HCEC 1CT (cell line): ENCODE results near the gene CYP46A1.
"Not testable (repeated sequence)": the region's sequence is repeated elsewhere in the genome, so short reads cannot be mapped to it uniquely, and the experiment has no call there.

ENCODE experiments used
- DNase-seq: peaks from one replicate; pipeline ENCODE4 v3.0.0-alpha.2; 2017

The CYP46A1 gene

GRCh38 chr14:99658218-99658845 lies 25.8 kb upstream of the CYP46A1 start:
- no peak for DNase-seq

- DNase-seq: no peak
These were observed 24.8 kb upstream of the CYP46A1 start for GRCh38 chr14:99659333-99659741.

GRCh38 chr14:99660006-99660566 lies 24.0 kb upstream of the CYP46A1 start:
- DNase-seq: no peak

GRCh38 chr14:99660794-99661193 lies 23.3 kb upstream of the CYP46A1 start:
- no peak for DNase-seq

GRCh38 chr14:99661206-99661605 lies 22.9 kb upstream of the CYP46A1 start:
- DNase-seq: not testable (repeated sequence)

- no peak for DNase-seq
These were observed 21.3 kb upstream of the CYP46A1 start for GRCh38 chr14:99662846-99663245.

GRCh38 chr14:99663386-99664057 lies 20.6 kb upstream of the CYP46A1 start:
- no peak for DNase-seq

GRCh38 chr14:99664058-99664936 lies 19.8 kb upstream of the CYP46A1 start:
- DNase-seq: no peak

GRCh38 chr14:99664937-99665273 lies 19.2 kb upstream of the CYP46A1 start:
- no peak for DNase-seq

- no peak for DNase-seq
These were observed 17.6 kb upstream of the CYP46A1 start for GRCh38 chr14:99666533-99666932.

- no peak for DNase-seq
These were observed 17.1 kb upstream of the CYP46A1 start for GRCh38 chr14:99667045-99667444.

GRCh38 chr14:99667821-99668220 lies 16.3 kb upstream of the CYP46A1 start:
- no peak for DNase-seq

- DNase-seq: no peak
These were observed 15.5 kb upstream of the CYP46A1 start for GRCh38 chr14:99668307-99669295.

GRCh38 chr14:99670361-99671234 lies 13.5 kb upstream of the CYP46A1 start:
- no peak for DNase-seq

- no peak for DNase-seq
These were observed 12.6 kb upstream of the CYP46A1 start for GRCh38 chr14:99671235-99672224.

- no peak for DNase-seq
These were observed 11.4 kb upstream of the CYP46A1 start for GRCh38 chr14:99672506-99673304.

GRCh38 chr14:99673305-99674063 lies 10.6 kb upstream of the CYP46A1 start:
- DNase-seq: no peak

- no peak for DNase-seq
These were observed 9.9 kb upstream of the CYP46A1 start for GRCh38 chr14:99674064-99674650.
